A549 (cell line): ENCODE measurements around the gene SEC16B. TPM values are rescaled to one million over a fixed set of nuclear protein-coding genes. Genes with fewer than 3 reads are reported as not detected.

Experiments used
- ATAC-seq, 2 experiments: fragments of 200-7000 bp in 1 of 2; fragments of >200 bp in 1 of 2; cut with Nextera tagmentation in 1 of 2; cut with Tn5 transposase in 1 of 2; 3 replicates each; pipeline versions ENCODE4 v1.8.0 to v1.9.1; 2018 to 2020; ENCODE audit warnings: mild to moderate bottlenecking in 1 of 2, moderate library complexity in 1 of 2
- CTCF ChIA-PET: fragments of 300-600 bp; sonication (Branson Sonifier 250); formaldehyde crosslinking; extraction: SDS; loops from one replicate; lab custom pipeline; 2021; ENCODE audit warnings: antibody characterized with exemption, inconsistent platforms; lab: Yijun Ruan, JAX
- POLR2A ChIA-PET: fragments of 350-600 bp; formaldehyde crosslinking; extraction: SDS; loops from one replicate; lab custom pipeline; 2021; ENCODE audit warnings: antibody characterized with exemption, inconsistent platforms; lab: Yijun Ruan, JAX
- DNase-seq, 2 experiments: peaks; one replicate each; pipeline versions ENCODE4 v3.0.0 to v3.0.0-alpha.2; 2011 to 2016; ENCODE audit warnings: low read depth in 1 of 2, low spot score in 1 of 2
- FAIRE-seq: peaks from 2 replicates; lab custom pipeline; 2011; peaks lifted over from hg19 to GRCh38; lab: Jason Lieb, UNC
- H3K27ac ChIP-seq, 2 experiments: fragments of >200 bp; sonication (Bioruptor Twin); formaldehyde crosslinking; 3 replicates each; pipeline ENCODE4 v1.5.1; 2016 to 2017
- H3K4me1 ChIP-seq: fragments of >200 bp; sonication (Bioruptor Twin); formaldehyde crosslinking; 3 replicates; pipeline ENCODE4 v1.6.1; 2016
- H3K4me2 ChIP-seq: fragments of >200 bp; sonication (Bioruptor Twin); formaldehyde crosslinking; 3 replicates; pipeline ENCODE4 v1.6.1; 2016
- H3K4me3 ChIP-seq: fragments of >200 bp; sonication (Bioruptor Twin); formaldehyde crosslinking; 3 replicates; pipeline ENCODE4 v1.5.1; 2016
- H3K9me3 ChIP-seq: fragments of >200 bp; sonication (Bioruptor Twin); formaldehyde crosslinking; 3 replicates; pipeline ENCODE4 v1.6.1; 2016
- BHLHE40 ChIP-seq: IDR thresholded peaks from 2 replicates; pipeline ENCODE4 v1.6.1; 2012; ENCODE audit warnings: low read depth, low read length, inconsistent platforms
- CBX8 ChIP-seq: fragments of 200-600 bp; sonication (generic); IDR thresholded peaks from 2 replicates; pipeline ENCODE4 v1.6.1; 2016
- CHD4 ChIP-seq: fragments of 200-600 bp; sonication (generic); IDR thresholded peaks from 2 replicates; pipeline ENCODE4 v1.6.1; 2016; ENCODE audit warnings: antibody characterized with exemption, mild to moderate bottlenecking, borderline replicate concordance
- EHF ChIP-seq: fragments of 250-450 bp; sonication (Bioruptor Pico); IDR thresholded peaks from 2 replicates; pipeline ENCODE4 v1.5.0; 2020; ENCODE audit warnings: mild to moderate bottlenecking
- EHMT2 ChIP-seq: fragments of 200-600 bp; sonication (generic); IDR thresholded peaks from 2 replicates; pipeline ENCODE4 v1.6.1; 2016; ENCODE audit warnings: antibody characterized with exemption, low read depth, mild to moderate bottlenecking, moderate library complexity
- GATA3 ChIP-seq: IDR thresholded peaks from 2 replicates; pipeline ENCODE4 v1.6.1; 2012; ENCODE audit warnings: borderline replicate concordance
- JUNB ChIP-seq: fragments of >200 bp; sonication (Bioruptor Twin); formaldehyde crosslinking; IDR thresholded peaks from 2 replicates; pipeline ENCODE4 v1.6.1; 2016
- KDM1A ChIP-seq: fragments of 200-600 bp; sonication (generic); IDR thresholded peaks from 2 replicates; pipeline ENCODE4 v1.6.1; 2016; ENCODE audit warnings: low read depth, mild to moderate bottlenecking
- KDM5A ChIP-seq: fragments of 200-600 bp; sonication (generic); IDR thresholded peaks from 2 replicates; pipeline ENCODE4 v1.6.1; 2016; ENCODE audit warnings: antibody characterized with exemption, mild to moderate bottlenecking
- MAFK ChIP-seq: fragments of 450-650 bp; IDR thresholded peaks from 2 replicates; pipeline ENCODE4 v1.6.1; 2014; ENCODE audit not compliant: partially characterized antibody
- MAZ ChIP-seq: fragments of 150-350 bp; IDR thresholded peaks from 2 replicates; pipeline ENCODE4 v1.6.1; 2014; ENCODE audit warnings: antibody characterized with exemption, low read depth, low read length, borderline replicate concordance
- PHF8 ChIP-seq: fragments of 200-600 bp; sonication (generic); IDR thresholded peaks from 2 replicates; pipeline ENCODE4 v1.6.1; 2016; ENCODE audit warnings: low read depth, mild to moderate bottlenecking, antibody characterized with exemption, moderate library complexity, borderline replicate concordance
- POLR2AphosphoS2 ChIP-seq: conservative IDR thresholded peaks from 2 replicates; pipeline ENCODE4 v1.6.1; 2012; ENCODE audit warnings: low read length, improper control_type of control experiment, inconsistent platforms
- RAD21 ChIP-seq, 2 experiments: fragments of >200 bp in 1 of 2; sonication (Bioruptor Twin) in 1 of 2; formaldehyde crosslinking in 1 of 2; IDR thresholded peaks in 1 of 2; conservative IDR thresholded peaks in 1 of 2; 2 replicates in 1 of 2; 3 replicates in 1 of 2; pipeline ENCODE4 v1.6.1; 2012 to 2018; ENCODE audit warnings: inconsistent platforms in 1 of 2
- RCOR1 ChIP-seq: fragments of 150-350 bp; IDR thresholded peaks from 2 replicates; pipeline ENCODE4 v1.6.1; 2014; ENCODE audit warnings: antibody characterized with exemption, low read length, low read depth
- SMC3 ChIP-seq: fragments of >200 bp; sonication (Bioruptor Twin); formaldehyde crosslinking; IDR thresholded peaks from 3 replicates; pipeline ENCODE4 v1.6.1; 2018; ENCODE audit warnings: inconsistent platforms
- TP53 ChIP-seq: fragments of 250-450 bp; sonication (Bioruptor Pico); IDR thresholded peaks from 2 replicates; pipeline ENCODE4 v1.5.0; 2021; ENCODE audit warnings: mild to moderate bottlenecking, moderate library complexity
- ZC3H11A ChIP-seq: fragments of 450-650 bp; IDR thresholded peaks from 2 replicates; pipeline ENCODE4 v1.6.1; 2014; ENCODE audit warnings: antibody characterized with exemption, mild to moderate bottlenecking
- ZFP36 ChIP-seq: fragments of 450-650 bp; IDR thresholded peaks from 2 replicates; pipeline ENCODE4 v1.6.1; 2014; ENCODE audit warnings: borderline replicate concordance; ENCODE audit not compliant: partially characterized antibody
- WGBS: methylation state at CpG from one replicate; pipeline ENCODE4 v1.1.6; 2017; ENCODE audit errors: missing lambda C conversion rate; 5-methylcytosine and 5-hydroxymethylcytosine counted together
- polyA plus RNA-seq, 4 experiments: library from polyadenylated mRNA; depleted of rRNA in 3 of 4; stranded (reverse); fragments of >200 nt; fragmentation: RNase III in 1 of 4; extraction: RNeasy Plus Mini Kit Qiagen cat#74134 plus additional on column Dnase treatment in 1 of 4; gene quantifications; 2 replicates in 3 of 4; 3 replicates in 1 of 4; pipeline ENCODE4 v1.2.3, GENCODE V29; 2011 to 2017
- TF ChIP-seq, protein P1 (sequence below): fragments of >200 bp; sonication (Bioruptor Twin); formaldehyde crosslinking; IDR thresholded peaks from 2 replicates; pipeline ENCODE4 v1.6.1; 2016
- TF ChIP-seq, protein P2 (sequence below): fragments of 200-600 bp; sonication (generic); IDR thresholded peaks from 2 replicates; pipeline ENCODE4 v1.6.1; 2016; ENCODE audit warnings: antibody characterized with exemption, mild to moderate bottlenecking, moderate library complexity
- TF ChIP-seq, protein P3 (sequence below): IDR thresholded peaks from 2 replicates; pipeline ENCODE4 v1.6.1; 2012; ENCODE audit warnings: low read depth, borderline replicate concordance
- TF ChIP-seq, protein P4 (sequence below): fragments of >200 bp; sonication (Bioruptor Twin); formaldehyde crosslinking; IDR thresholded peaks from 3 replicates; pipeline ENCODE4 v1.5.1; 2016

Gene SEC16B
- polyA plus RNA-seq, 2 of the 4 experiments (the other 2 are of a cell fraction): 1.3 to 2.6 TPM

DNA sequence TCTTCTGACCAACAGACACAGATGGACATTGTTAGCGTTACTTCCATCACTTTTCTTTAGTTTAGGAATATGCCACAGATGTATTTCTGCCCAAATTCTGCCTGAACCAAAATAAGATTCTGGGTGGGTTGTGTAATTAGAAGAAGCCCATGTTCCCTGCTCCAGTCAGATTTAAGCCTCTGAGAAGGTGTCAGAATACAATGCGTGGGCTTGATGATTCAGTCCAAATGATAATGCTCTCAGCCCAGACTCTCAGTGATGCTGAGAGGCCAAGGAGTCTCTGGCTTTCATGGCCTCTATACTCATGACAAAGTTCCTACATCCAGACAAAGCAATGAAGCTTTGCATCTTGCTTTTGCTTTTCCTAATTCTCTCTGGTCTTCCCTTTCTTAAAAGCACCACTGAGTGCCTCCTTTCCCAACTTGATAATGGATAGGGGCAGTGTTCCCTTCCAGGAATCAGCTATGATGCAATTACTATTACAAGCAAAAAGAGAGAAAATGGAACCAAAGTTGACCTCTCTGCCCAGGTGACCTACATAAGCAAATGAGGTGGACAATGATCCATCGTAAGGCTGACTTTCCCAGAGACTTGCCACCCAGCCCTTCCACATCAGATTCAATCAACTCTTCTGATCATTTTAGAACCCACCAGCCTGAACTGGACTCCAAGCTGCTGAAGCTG is 8.8 kb downstream of the SEC16B start:
- FAIRE-seq (no peak), ATAC-seq (no peak), DNase-seq (no peak)
- TF ChIP-seq GATA3: no peak
- TF ChIP-seq JUNB: no peak
- Histone ChIP-seq H3K4me1 (peaks cover 5% of the 10 kb centered on the region; the same call in 2 of the 3 replicates), H3K27ac (no peak overlapping the region), H3K4me3 (no peak overlapping the region), H3K9me3 (no peaks in the 10 kb centered on the region), H3K4me2 (no peak overlapping the region)
- POLR2A ChIA-PET: no interaction called here
- CTCF ChIA-PET: interaction anchor here (0.8 to 4.7 kb wide), 8 partner anchors 9 to 338 kb away, joined by 3 to 33 read pairs (median 3); partner anchors contain the start of gene SEC16B
- WGBS: 73% methylated on average over 3 of the region's 3 CpGs

DNA sequence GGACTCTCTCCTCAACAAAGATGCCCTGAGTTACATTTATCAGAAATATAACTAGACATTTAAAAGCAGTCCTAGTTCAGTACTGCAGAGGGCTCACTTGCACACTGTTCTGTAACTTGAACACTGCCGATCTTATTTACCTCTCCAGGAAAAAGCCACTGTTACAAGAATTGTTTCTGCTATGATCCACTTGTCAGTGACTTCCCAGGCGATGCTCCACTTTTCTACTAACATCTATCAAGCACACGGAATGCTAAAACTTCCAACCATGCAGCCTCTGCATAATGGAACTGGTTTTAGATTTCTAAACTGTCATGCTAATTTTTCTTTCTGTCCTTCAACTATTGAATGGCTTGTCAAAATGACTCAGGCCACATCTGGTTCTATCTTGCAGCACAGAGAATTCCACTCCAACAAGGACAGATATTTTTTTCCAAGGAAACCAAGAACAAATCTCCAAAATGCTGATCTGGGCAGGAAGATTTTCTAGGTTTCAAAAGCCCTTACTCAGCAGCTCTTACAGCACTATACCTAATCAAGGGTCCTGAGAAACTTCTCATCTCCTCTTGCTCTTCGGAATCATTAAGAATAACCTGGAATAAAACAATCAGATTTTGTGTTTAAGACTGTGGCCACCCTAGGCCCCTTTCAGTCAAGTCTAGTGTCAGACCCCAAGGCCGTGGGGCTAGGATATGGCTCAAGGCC is 9.9 kb downstream of the SEC16B start:
- H3K9me3 ChIP-seq: no peaks in the 10 kb centered on the region
- 33% methylated on average over 5 of the region's 5 CpGs for WGBS
- ChIA-PET POLR2A (interaction anchor here (0.8 kb wide), 1 partner anchor 78 kb away, joined by 3 read pairs; no protein-coding TSS in a partner anchor), CTCF (interaction anchor here (0.7 to 4.7 kb wide), 5 partner anchors 7 to 323 kb away, joined by 3 to 33 read pairs (median 7); partner anchors contain the start of gene SEC16B)
- H3K4me2 ChIP-seq: peak overlapping the region; percentile 42; the same call in 1 of the 3 replicates
- DNase-seq (peak; percentile 29 to 50), ATAC-seq (peak; percentile 94 to 96), FAIRE-seq (peak; percentile 18)
- peaks cover 5% of the 10 kb centered on the region; the same call in 2 of the 3 replicates for H3K4me1 ChIP-seq
- no peak for TF ChIP-seq ZFP36
- TF ChIP-seq, protein P1, sequence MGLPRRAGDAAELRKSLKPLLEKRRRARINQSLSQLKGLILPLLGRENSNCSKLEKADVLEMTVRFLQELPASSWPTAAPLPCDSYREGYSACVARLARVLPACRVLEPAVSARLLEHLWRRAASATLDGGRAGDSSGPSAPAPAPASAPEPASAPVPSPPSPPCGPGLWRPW: no peak
- no peak for TF ChIP-seq TP53 (CRISPR knock-in tag)
- TF ChIP-seq POLR2AphosphoS2: no peak
- TF ChIP-seq PHF8: no peak
- TF ChIP-seq, protein P2, sequence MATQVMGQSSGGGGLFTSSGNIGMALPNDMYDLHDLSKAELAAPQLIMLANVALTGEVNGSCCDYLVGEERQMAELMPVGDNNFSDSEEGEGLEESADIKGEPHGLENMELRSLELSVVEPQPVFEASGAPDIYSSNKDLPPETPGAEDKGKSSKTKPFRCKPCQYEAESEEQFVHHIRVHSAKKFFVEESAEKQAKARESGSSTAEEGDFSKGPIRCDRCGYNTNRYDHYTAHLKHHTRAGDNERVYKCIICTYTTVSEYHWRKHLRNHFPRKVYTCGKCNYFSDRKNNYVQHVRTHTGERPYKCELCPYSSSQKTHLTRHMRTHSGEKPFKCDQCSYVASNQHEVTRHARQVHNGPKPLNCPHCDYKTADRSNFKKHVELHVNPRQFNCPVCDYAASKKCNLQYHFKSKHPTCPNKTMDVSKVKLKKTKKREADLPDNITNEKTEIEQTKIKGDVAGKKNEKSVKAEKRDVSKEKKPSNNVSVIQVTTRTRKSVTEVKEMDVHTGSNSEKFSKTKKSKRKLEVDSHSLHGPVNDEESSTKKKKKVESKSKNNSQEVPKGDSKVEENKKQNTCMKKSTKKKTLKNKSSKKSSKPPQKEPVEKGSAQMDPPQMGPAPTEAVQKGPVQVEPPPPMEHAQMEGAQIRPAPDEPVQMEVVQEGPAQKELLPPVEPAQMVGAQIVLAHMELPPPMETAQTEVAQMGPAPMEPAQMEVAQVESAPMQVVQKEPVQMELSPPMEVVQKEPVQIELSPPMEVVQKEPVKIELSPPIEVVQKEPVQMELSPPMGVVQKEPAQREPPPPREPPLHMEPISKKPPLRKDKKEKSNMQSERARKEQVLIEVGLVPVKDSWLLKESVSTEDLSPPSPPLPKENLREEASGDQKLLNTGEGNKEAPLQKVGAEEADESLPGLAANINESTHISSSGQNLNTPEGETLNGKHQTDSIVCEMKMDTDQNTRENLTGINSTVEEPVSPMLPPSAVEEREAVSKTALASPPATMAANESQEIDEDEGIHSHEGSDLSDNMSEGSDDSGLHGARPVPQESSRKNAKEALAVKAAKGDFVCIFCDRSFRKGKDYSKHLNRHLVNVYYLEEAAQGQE: no peak
- no peak for TF ChIP-seq RCOR1
- no peak for TF ChIP-seq KDM1A
- peak; percentile 73 for TF ChIP-seq SMC3
- TF ChIP-seq EHMT2: no peak
- TF ChIP-seq MAFK: peak; percentile 88
- no peak for TF ChIP-seq EHF
- TF ChIP-seq GATA3: no peak
- TF ChIP-seq, protein P3, sequence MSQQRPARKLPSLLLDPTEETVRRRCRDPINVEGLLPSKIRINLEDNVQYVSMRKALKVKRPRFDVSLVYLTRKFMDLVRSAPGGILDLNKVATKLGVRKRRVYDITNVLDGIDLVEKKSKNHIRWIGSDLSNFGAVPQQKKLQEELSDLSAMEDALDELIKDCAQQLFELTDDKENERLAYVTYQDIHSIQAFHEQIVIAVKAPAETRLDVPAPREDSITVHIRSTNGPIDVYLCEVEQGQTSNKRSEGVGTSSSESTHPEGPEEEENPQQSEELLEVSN: no peak
- TF ChIP-seq, protein P4, sequence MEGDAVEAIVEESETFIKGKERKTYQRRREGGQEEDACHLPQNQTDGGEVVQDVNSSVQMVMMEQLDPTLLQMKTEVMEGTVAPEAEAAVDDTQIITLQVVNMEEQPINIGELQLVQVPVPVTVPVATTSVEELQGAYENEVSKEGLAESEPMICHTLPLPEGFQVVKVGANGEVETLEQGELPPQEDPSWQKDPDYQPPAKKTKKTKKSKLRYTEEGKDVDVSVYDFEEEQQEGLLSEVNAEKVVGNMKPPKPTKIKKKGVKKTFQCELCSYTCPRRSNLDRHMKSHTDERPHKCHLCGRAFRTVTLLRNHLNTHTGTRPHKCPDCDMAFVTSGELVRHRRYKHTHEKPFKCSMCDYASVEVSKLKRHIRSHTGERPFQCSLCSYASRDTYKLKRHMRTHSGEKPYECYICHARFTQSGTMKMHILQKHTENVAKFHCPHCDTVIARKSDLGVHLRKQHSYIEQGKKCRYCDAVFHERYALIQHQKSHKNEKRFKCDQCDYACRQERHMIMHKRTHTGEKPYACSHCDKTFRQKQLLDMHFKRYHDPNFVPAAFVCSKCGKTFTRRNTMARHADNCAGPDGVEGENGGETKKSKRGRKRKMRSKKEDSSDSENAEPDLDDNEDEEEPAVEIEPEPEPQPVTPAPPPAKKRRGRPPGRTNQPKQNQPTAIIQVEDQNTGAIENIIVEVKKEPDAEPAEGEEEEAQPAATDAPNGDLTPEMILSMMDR: peak; percentile 64
- no peak for TF ChIP-seq ZC3H11A
- TF ChIP-seq RAD21 (conservative IDR thresholded peaks at IDR 0.05 in 1 of 2, IDR thresholded peaks at IDR 0.05 in 1 of 2): peak; percentile 75
- no peak for TF ChIP-seq CHD4
- no peak for TF ChIP-seq MAZ
- TF ChIP-seq CBX8: no peak
- no peak for TF ChIP-seq KDM5A
- no peak for TF ChIP-seq BHLHE40
- H3K4me3 ChIP-seq: no peak overlapping the region
- no peak overlapping the region; a peak in 1 of 6 replicates for H3K27ac ChIP-seq
